ENCODE measurements around the gene CASK.

The CASK gene

DNA sequence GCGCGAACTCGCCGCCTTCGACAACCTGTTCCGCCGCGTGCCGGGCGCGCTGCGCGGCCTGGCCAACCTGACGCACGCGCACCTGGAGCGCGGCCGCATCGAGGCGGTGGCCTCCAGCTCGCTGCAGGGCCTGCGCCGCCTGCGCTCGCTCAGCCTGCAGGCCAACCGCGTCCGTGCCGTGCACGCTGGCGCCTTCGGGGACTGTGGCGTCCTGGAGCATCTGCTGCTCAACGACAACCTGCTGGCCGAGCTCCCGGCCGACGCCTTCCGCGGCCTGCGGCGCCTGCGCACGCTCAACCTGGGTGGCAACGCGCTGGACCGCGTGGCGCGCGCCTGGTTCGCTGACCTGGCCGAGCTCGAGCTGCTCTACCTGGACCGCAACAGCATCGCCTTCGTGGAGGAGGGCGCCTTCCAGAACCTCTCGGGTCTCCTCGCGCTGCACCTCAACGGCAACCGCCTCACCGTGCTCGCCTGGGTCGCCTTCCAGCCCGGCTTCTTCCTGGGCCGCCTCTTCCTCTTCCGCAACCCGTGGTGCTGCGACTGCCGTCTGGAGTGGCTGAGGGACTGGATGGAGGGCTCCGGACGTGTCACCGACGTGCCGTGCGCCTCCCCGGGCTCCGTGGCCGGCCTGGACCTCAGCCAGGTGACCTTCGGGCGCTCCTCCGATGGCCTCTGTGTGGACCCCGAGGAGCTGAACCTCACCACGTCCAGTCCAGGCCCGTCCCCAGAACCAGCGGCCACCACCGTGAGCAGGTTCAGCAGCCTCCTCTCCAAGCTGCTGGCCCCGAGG lies 449.2 kb downstream of the CASK start:
- no peaks in the 10 kb centered on the region for H4K20me1 ChIP-seq (ENCODE audit: insufficient read depth, low read length)
- no peak overlapping the region for H3K9ac ChIP-seq (ENCODE audit: low read depth, low read length)
- no peak overlapping the region for H3K4me2 ChIP-seq (ENCODE audit: insufficient read depth, low read length)

DNA sequence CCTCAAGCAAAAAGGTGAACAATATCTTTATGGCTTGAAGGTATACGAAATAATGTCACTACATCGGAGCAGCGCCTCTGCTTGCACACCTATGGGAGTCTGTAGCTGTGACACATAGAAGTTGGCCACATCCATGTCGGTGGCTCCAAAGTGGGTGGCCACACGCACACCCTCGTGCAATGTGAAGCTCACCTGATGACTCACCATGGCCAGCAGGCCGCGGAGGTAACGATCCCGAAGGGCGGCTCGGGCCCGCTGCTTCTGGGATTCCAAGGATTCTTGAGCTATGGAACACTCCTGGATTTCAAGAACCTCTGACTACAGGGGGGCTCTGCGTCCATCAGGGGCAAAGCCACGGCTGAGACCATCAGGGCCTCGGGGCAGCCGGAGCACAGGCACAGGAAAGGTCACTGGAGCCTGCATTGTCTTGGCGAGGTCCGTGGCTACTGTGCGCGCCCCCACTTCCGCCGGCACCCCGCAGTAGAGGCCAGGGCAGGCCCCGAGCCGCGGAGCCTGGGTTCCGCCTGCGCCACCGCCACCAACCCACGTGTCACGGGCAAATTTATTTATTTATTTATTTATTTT lies 451.0 kb downstream of the CASK start:
- DNase-seq (no peak), ATAC-seq (ENCODE audit: insufficient read depth, low read depth) (no peak)

More for the DNA sequence above, 449.2 kb downstream of the CASK start:
- DNase-seq (no peak), ATAC-seq (ENCODE audit: insufficient read depth, low read depth) (no peak)
- no peaks in the 10 kb centered on the region for H3K9me3 ChIP-seq (ENCODE audit: insufficient read depth, low read length, severe bottlenecking)
- H3K27ac ChIP-seq (ENCODE audit: low read length): no peak overlapping the region
- H3K27me3 ChIP-seq (ENCODE audit: insufficient read depth, low read length, poor library complexity): no peaks in the 10 kb centered on the region
- H3K79me2 ChIP-seq (ENCODE audit: insufficient read depth, low read length): no peaks in the 10 kb centered on the region
- TF ChIP-seq, protein P1, sequence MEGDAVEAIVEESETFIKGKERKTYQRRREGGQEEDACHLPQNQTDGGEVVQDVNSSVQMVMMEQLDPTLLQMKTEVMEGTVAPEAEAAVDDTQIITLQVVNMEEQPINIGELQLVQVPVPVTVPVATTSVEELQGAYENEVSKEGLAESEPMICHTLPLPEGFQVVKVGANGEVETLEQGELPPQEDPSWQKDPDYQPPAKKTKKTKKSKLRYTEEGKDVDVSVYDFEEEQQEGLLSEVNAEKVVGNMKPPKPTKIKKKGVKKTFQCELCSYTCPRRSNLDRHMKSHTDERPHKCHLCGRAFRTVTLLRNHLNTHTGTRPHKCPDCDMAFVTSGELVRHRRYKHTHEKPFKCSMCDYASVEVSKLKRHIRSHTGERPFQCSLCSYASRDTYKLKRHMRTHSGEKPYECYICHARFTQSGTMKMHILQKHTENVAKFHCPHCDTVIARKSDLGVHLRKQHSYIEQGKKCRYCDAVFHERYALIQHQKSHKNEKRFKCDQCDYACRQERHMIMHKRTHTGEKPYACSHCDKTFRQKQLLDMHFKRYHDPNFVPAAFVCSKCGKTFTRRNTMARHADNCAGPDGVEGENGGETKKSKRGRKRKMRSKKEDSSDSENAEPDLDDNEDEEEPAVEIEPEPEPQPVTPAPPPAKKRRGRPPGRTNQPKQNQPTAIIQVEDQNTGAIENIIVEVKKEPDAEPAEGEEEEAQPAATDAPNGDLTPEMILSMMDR (IDR thresholded peaks at IDR 0.05; ENCODE audit: borderline replicate concordance, extremely low read depth, low read length, poor library complexity, severe bottlenecking): no peak
- TF ChIP-seq EZH2 (IDR thresholded peaks at IDR 0.05; ENCODE audit: borderline replicate concordance, low read depth, low read length, severe bottlenecking): no peak
- no peak overlapping the region for H2AFZ ChIP-seq (ENCODE audit: low read depth, low read length)
- no peak overlapping the region for H3K4me3 ChIP-seq (ENCODE audit: low read depth in 1 of 2, low read length in 2 of 2)
- no peaks in the 10 kb centered on the region for H3K36me3 ChIP-seq (ENCODE audit: insufficient read depth, low read length)
- peaks cover 4% of the 10 kb centered on the region; the same call in 1 of the 2 replicates for H3K4me1 ChIP-seq (ENCODE audit: insufficient read depth, low read length)

DNA sequence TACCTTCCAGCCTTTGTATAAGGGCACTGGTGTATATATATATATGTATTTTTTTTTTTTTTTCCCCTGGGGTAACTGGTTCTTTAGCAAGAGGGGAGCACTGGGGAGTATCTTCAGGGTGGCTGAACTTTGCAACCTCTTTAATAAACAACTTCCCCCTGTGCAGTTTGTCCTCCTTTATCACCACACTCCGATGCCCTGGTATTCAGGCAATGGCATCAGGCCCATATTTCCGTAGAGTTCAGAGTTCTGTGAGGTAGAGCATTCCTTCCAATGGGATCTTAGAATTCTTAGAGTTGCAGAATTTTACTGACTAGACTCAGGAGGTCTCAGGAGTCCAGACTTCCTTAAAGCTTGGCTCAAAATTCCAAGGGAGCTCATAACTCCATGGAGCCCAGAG lies 451.6 kb downstream of the CASK start:
- H3K9ac ChIP-seq (ENCODE audit: low read depth, low read length): no peak overlapping the region
- ATAC-seq (ENCODE audit: insufficient read depth, low read depth) (no peak), DNase-seq (no peak)
- no peak overlapping the region for H2AFZ ChIP-seq (ENCODE audit: low read depth, low read length)
- no peaks in the 10 kb centered on the region for H3K9me3 ChIP-seq (ENCODE audit: insufficient read depth, low read length, severe bottlenecking)
- H3K27me3 ChIP-seq (ENCODE audit: insufficient read depth, low read length, poor library complexity): no peaks in the 10 kb centered on the region
- no peaks in the 10 kb centered on the region for H3K79me2 ChIP-seq (ENCODE audit: insufficient read depth, low read length)
- no peak overlapping the region for H3K4me3 ChIP-seq (ENCODE audit: low read depth in 1 of 2, low read length in 2 of 2)
- peaks cover 4% of the 10 kb centered on the region; the same call in 1 of the 2 replicates for H3K4me1 ChIP-seq (ENCODE audit: insufficient read depth, low read length)
- TF ChIP-seq, protein P1 (IDR thresholded peaks at IDR 0.05; ENCODE audit: borderline replicate concordance, extremely low read depth, low read length, poor library complexity, severe bottlenecking): no peak
- TF ChIP-seq EZH2 (IDR thresholded peaks at IDR 0.05; ENCODE audit: borderline replicate concordance, low read depth, low read length, severe bottlenecking): no peak
- no peaks in the 10 kb centered on the region for H4K20me1 ChIP-seq (ENCODE audit: insufficient read depth, low read length)
- H3K27ac ChIP-seq (ENCODE audit: low read length): no peak overlapping the region
- no peak overlapping the region for H3K4me2 ChIP-seq (ENCODE audit: insufficient read depth, low read length)
- H3K36me3 ChIP-seq (ENCODE audit: insufficient read depth, low read length): no peaks in the 10 kb centered on the region

More for the DNA sequence above, 451.0 kb downstream of the CASK start:
- Histone ChIP-seq H3K27me3 (ENCODE audit: insufficient read depth, low read length, poor library complexity) (no peaks in the 10 kb centered on the region), H2AFZ (ENCODE audit: low read depth, low read length) (no peak overlapping the region), H3K4me1 (ENCODE audit: insufficient read depth, low read length) (peaks cover 4% of the 10 kb centered on the region; the same call in 1 of the 2 replicates), H3K27ac (ENCODE audit: low read length) (no peak overlapping the region), H3K36me3 (ENCODE audit: insufficient read depth, low read length) (no peaks in the 10 kb centered on the region), H3K4me3 (ENCODE audit: low read depth in 1 of 2, low read length in 2 of 2) (no peak overlapping the region), H3K4me2 (ENCODE audit: insufficient read depth, low read length) (no peak overlapping the region), H3K79me2 (ENCODE audit: insufficient read depth, low read length) (no peaks in the 10 kb centered on the region), H3K9me3 (ENCODE audit: insufficient read depth, low read length, severe bottlenecking) (no peaks in the 10 kb centered on the region), H4K20me1 (ENCODE audit: insufficient read depth, low read length) (no peaks in the 10 kb centered on the region), H3K9ac (ENCODE audit: low read depth, low read length) (no peak overlapping the region)
- TF ChIP-seq, protein P1 (IDR thresholded peaks at IDR 0.05; ENCODE audit: borderline replicate concordance, extremely low read depth, low read length, poor library complexity, severe bottlenecking): no peak
- no peak for TF ChIP-seq EZH2 (IDR thresholded peaks at IDR 0.05; ENCODE audit: borderline replicate concordance, low read depth, low read length, severe bottlenecking)

All from DND-41 (cell line).